HG03064 (cell line): Measurements from ENCODE around the gene HRG.
A peak's percentile ranks its signal among the peaks of the same experiment; 100 is the strongest.
"Not testable (repeated sequence)": the region's sequence is repeated elsewhere in the genome, so short reads cannot be mapped to it uniquely, and the experiment has no call there.

Experiments used
- ATAC-seq: cut with Tn5 transposase; IDR thresholded peaks from one replicate; pipeline ENCODE4 v1.9.1; 2021; ENCODE audit warnings: low read depth; ENCODE audit not compliant: unreplicated experiment

The HRG gene

GRCh38 chr3:186678604-186679003 is 12.8 kb downstream of the HRG start:
- ATAC-seq, result no peak

- no peak for ATAC-seq
Observed at GRCh38 chr3:186679151-186679550, 13.3 kb downstream of the HRG start.

- no peak for ATAC-seq
Observed at GRCh38 chr3:186680869-186681268, 15.1 kb downstream of the HRG start.

GRCh38 chr3:186682812-186683211 is 17.0 kb downstream of the HRG start:
- ATAC-seq, result no peak

- no peak for ATAC-seq
Observed at GRCh38 chr3:186683979-186684378, 18.2 kb downstream of the HRG start.

GRCh38 chr3:186686475-186686874 is 20.7 kb downstream of the HRG start:
- ATAC-seq, result not testable (repeated sequence)

GRCh38 chr3:186687120-186687651 is 21.4 kb downstream of the HRG start:
- ATAC-seq, result no peak

GRCh38 chr3:186690304-186690703 is 24.5 kb downstream of the HRG start:
- not testable (repeated sequence) for ATAC-seq

DNA sequence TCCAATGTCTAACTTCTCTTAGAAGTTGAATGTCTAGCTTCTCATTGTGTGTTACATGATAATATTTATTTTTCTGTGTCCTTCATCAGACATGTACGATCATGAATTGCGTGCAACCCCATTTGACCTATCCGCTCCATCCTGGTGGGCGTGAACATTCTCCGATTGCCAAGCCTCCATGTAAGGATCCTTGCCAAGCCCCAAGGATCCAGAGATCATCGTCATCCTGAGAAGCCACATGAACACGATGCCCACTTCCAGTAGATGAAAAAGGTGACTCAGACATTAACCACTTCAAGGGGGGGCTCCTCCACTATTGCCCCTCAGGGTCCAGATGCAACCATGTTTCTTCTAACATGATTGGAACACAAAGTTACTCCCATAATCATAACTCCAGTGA is 25.9 kb downstream of the HRG start:
- no peak for ATAC-seq

DNA sequence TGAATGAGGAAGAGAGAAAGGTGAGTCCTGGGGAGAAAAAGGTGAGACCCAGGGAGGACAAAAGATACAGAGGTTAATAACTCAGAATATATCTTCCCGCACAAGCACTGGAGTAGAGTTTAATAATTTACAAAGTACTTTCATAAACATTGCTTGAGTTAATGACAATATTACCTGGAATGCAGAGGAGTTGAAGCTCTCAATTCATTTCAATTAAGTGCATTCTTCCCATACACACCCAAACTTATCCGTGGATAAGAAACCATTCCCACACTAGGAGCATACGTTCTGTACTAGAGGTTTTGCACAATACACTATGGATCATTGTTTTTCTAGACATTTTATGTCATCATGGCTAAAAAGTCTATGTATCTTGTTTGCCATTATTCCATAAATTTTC is 28.0 kb downstream of the HRG start:
- ATAC-seq, result no peak

GRCh38 chr3:186694288-186695032 is 28.6 kb downstream of the HRG start:
- ATAC-seq, result no peak

DNA sequence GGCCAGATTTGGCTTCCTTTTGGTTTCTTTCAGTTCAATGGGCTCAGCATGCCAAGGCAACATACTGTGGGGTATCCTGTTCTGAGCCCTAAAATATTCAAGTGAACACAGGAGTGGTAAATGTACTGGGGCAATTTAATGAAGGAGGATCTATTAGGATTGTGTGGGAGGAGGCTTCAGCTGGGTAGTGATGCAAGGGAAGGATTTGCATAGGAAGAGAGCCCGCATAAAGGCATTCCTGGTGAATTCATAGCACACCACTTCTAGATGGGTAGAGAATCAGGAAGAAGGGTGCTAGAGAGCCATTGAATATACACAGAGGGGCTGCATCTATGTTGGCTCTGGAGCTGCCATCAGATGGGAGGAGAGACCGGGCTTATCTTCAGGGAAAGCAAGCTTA is 30.7 kb downstream of the HRG start:
- no peak for ATAC-seq

DNA sequence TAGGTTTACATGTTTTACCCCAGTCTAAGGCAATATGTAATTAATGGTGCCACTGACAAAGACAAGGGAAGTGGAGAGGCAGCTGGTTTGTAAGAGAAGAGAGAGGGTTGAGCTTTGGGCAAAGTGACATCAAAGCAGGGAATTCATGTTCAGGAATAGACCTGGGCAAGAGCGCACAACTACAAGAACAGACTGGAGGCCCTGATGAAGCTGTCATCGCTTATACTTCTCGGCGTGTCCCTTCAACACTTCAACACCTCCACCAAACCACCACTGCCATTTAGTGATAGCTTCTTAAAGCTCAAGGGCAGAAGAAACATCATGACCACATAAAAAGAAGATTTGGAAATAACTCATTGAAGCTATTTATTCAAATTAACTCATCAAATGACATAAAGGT is 31.7 kb downstream of the HRG start:
- ATAC-seq, result no peak

GRCh38 chr3:186700267-186700666 is 34.5 kb downstream of the HRG start:
- ATAC-seq, result no peak

- ATAC-seq, result not testable (repeated sequence)
Observed at GRCh38 chr3:186702451-186702850, 36.6 kb downstream of the HRG start.

GRCh38 chr3:186705882-186706780 is 40.3 kb downstream of the HRG start:
- peak; percentile 99 for ATAC-seq

DNA sequence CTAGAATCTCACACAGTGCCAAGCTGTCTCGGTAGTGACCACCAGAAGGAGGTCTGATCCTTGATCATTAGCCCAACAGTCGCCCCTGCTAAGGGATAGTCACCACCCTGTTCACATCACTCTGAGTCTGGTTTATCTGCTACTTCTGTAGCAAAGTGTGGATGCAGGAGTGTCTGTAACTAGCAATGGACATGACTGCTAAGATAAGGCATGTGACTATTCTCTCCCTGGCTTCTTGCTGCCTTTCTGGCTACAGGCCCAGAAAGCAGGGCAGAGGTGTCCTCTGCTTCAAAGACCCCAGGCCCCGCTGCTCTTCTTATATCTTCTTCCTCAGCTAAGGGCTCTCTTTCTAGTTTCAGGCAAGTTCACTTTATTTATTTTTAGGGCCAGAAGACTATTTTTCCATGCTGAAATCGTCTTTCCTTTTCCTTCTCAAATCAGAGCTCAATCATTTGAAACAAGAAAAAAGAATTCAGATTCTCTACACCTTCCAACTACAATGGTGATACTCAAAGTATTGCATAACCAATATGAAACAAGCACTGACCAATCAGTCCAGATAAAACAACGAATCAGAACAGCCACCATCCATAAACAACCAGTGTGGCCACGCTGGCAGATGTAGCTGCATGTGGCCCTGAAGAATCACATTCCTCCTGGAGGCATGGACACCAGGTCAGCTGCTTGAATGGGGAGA is 43.3 kb downstream of the HRG start:
- ATAC-seq, result no peak

DNA sequence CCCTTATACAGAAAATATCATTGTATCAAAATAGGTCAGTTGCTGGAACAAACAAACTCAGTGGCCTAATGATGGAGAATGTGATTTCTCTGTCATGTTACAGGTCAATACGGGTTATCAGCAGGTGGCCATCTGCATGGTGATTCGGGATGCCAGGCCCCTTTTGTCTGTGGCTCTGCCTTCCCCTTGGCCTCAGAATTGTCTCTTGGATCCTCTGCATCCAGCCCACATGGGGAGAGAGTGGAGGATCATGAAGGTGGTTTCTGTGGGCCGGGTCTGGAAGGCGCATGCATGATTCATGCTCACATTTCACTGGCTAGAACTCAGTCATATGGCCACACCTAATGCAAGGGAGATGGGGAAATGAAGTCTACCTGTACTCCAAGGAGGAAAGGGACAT is 44.9 kb downstream of the HRG start:
- not testable (repeated sequence) for ATAC-seq

- ATAC-seq, result no peak
Observed at GRCh38 chr3:186713499-186713898, 47.7 kb downstream of the HRG start.

- no peak for ATAC-seq
Observed at GRCh38 chr3:186717039-186717457, 51.2 kb downstream of the HRG start, which contains the start of gene KNG1. Gene KNG1 (plus strand): TSS chr3:186717359. CDS start chr3:186717543, 184 bp downstream.
